Measurements from ENCODE around the gene RMC1.

DNA sequence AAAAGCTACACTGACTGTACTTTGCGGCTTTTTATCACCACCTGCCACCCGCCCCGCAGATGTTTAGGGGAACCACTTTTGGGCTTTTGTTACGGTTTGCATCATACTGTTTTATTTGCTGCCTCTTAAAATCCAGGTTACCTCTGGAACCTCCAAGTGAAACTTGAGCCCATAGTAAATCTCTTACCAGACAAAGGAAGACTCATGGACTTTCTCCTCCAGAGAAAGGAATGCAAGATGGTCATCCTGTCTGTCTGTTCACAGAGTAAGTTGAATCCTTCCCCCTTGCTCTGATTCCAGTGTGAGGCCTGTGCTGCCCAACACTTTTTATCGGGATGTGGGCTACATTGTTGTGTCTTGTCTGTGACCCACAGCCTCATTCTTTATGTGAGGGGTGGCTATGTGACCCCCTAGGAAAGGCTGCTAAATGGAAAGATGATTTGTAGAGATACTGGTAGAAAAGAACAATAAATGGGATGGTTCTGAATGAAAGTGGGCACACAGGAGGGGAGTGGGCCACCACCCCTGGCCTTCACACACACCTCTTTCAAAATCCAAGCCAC lies 23.3 kb downstream of the RMC1 start:
- TF ChIP-seq, protein P1, sequence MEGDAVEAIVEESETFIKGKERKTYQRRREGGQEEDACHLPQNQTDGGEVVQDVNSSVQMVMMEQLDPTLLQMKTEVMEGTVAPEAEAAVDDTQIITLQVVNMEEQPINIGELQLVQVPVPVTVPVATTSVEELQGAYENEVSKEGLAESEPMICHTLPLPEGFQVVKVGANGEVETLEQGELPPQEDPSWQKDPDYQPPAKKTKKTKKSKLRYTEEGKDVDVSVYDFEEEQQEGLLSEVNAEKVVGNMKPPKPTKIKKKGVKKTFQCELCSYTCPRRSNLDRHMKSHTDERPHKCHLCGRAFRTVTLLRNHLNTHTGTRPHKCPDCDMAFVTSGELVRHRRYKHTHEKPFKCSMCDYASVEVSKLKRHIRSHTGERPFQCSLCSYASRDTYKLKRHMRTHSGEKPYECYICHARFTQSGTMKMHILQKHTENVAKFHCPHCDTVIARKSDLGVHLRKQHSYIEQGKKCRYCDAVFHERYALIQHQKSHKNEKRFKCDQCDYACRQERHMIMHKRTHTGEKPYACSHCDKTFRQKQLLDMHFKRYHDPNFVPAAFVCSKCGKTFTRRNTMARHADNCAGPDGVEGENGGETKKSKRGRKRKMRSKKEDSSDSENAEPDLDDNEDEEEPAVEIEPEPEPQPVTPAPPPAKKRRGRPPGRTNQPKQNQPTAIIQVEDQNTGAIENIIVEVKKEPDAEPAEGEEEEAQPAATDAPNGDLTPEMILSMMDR (IDR thresholded peaks at IDR 0.05; ENCODE audit: low read length) = no peak
- TF ChIP-seq EZH2 (optimal IDR thresholded peaks at IDR 0.05; ENCODE audit: low read depth, low read length) (no peak), EZH2phosphoT487 (IDR thresholded peaks at IDR 0.05; ENCODE audit: low read length) (no peak)

Data from MM.1S (cell line).